GM12878 (cell line): ENCODE measurements around the gene FAM221B. TPM values are rescaled to one million over a fixed set of nuclear protein-coding genes. Genes with fewer than 3 reads are reported as not detected.

Experiments
- BCLAF1 ChIP-seq: fragments of 450-650 bp; IDR thresholded peaks from 2 replicates; pipeline ENCODE4 v1.6.1; 2017; ENCODE audit warnings: antibody characterized with exemption, mild to moderate bottlenecking, moderate library complexity
- EED ChIP-seq: sonication (generic); IDR thresholded peaks from 2 replicates; pipeline ENCODE4 v1.6.1; 2016; ENCODE audit warnings: antibody characterized with exemption, low read depth
- EZH2 ChIP-seq: IDR thresholded peaks from 2 replicates; pipeline ENCODE4 v1.6.1; 2012; ENCODE audit warnings: low read depth, mild to moderate bottlenecking, control low read depth, inconsistent platforms, low read length, borderline replicate concordance; ENCODE audit not compliant: control insufficient read depth
- FOS ChIP-seq: IDR thresholded peaks from 3 replicates; pipeline ENCODE4 v1.6.1; 2011; ENCODE audit warnings: borderline replicate concordance; ENCODE audit not compliant: insufficient read length; ENCODE audit errors: extremely low read depth
- GATAD2B ChIP-seq: fragments of 450-650 bp; conservative IDR thresholded peaks from 2 replicates; pipeline ENCODE4 v1.6.1; 2017; ENCODE audit warnings: low read depth, mild to moderate bottlenecking, moderate library complexity
- MYC ChIP-seq: IDR thresholded peaks from 2 replicates; pipeline ENCODE4 v1.6.1; 2011; ENCODE audit warnings: mild to moderate bottlenecking, low read length, moderate library complexity, inconsistent platforms; ENCODE audit not compliant: insufficient read depth, insufficient replicate concordance, insufficient read length, severe bottlenecking
- NBN ChIP-seq: fragments of 450-650 bp; IDR thresholded peaks from 2 replicates; pipeline ENCODE4 v1.6.1; 2016
- NFXL1 ChIP-seq: fragments of 450-650 bp; IDR thresholded peaks from 2 replicates; pipeline ENCODE4 v1.6.1; 2017; ENCODE audit warnings: antibody characterized with exemption, mild to moderate bottlenecking, borderline replicate concordance
- SMC3 ChIP-seq: IDR thresholded peaks from 2 replicates; pipeline ENCODE4 v1.6.1; 2011; ENCODE audit warnings: low read length, improper control_type of control experiment, borderline replicate concordance
- SREBF1 ChIP-seq: IDR thresholded peaks from 2 replicates; pipeline ENCODE4 v1.6.1; 2012; ENCODE audit warnings: mild to moderate bottlenecking, low read length
- SREBF2 ChIP-seq: IDR thresholded peaks from 2 replicates; pipeline ENCODE4 v1.6.1; 2012; ENCODE audit warnings: mild to moderate bottlenecking, low read length
- TBL1XR1 ChIP-seq: IDR thresholded peaks from 2 replicates; pipeline ENCODE4 v1.6.1; 2012; ENCODE audit warnings: low read depth, low read length, improper control_type of control experiment
- ZZZ3 ChIP-seq: IDR thresholded peaks from 2 replicates; pipeline ENCODE4 v1.6.1; 2011; ENCODE audit warnings: low read depth; ENCODE audit not compliant: control insufficient read depth, insufficient read length
- polyA plus RNA-seq, 11 experiments: library from polyadenylated mRNA; depleted of rRNA in 4 of 11; unstranded in 6 of 11; stranded (reverse) in 5 of 11; fragments of >200 nt; fragmentation: Nextera tagmentation in 4 of 11; fragmentation: Illumina TruSeq in 1 of 11; extraction: Ambion mirVana in 4 of 11; extraction: Trizol in 1 of 11; gene quantifications; 1 replicate in 1 of 11; 2 replicates in 10 of 11; pipeline versions ENCODE4 v1.2.1 to v1.2.3, GENCODE V29; 2011 to 2016; ENCODE audit warnings: inconsistent platforms in 2 of 11, missing spikeins in 2 of 11, low read depth in 1 of 11
- total RNA-seq, 4 experiments: library from RNA; depleted of rRNA in 3 of 4; stranded (reverse); fragments of >200 nt in 3 of 4; fragmentation: Illumina TruSeq in 1 of 4; extraction: Trizol in 1 of 4; gene quantifications; 2 replicates each; pipeline versions ENCODE4 v1.2.1 to v1.2.3, GENCODE V29; 2013 to 2021
- TF ChIP-seq, protein P1 (sequence below): fragments of 150-350 bp; IDR thresholded peaks from 2 replicates; pipeline ENCODE4 v1.6.1; 2016; ENCODE audit warnings: low read depth, low read length
- TF ChIP-seq, protein P2 (sequence below): IDR thresholded peaks from 2 replicates; pipeline ENCODE4 v1.6.1; 2012; ENCODE audit warnings: low read length, inconsistent platforms
- TF ChIP-seq, protein P3 (sequence below): IDR thresholded peaks from 2 replicates; pipeline ENCODE4 v1.6.1; 2011; ENCODE audit warnings: borderline replicate concordance, low read depth, mild to moderate bottlenecking, moderate library complexity, mixed read lengths, low read length; ENCODE audit not compliant: insufficient read depth; ENCODE audit errors: extremely low read length
- TF ChIP-seq, protein P4 (sequence below): fragments of 450-650 bp; IDR thresholded peaks from 2 replicates; pipeline ENCODE4 v1.6.1; 2017; ENCODE audit warnings: mild to moderate bottlenecking, moderate library complexity

Gene FAM221B
- total and polyA plus RNA-seq, 10 of the 15 experiments (the other 5 are each of a cell fraction or from before 2014, with no cell fraction given) = 0.02 to 0.12 (median 0.04) TPM; not detected in 5

- TF ChIP-seq, protein P1, sequence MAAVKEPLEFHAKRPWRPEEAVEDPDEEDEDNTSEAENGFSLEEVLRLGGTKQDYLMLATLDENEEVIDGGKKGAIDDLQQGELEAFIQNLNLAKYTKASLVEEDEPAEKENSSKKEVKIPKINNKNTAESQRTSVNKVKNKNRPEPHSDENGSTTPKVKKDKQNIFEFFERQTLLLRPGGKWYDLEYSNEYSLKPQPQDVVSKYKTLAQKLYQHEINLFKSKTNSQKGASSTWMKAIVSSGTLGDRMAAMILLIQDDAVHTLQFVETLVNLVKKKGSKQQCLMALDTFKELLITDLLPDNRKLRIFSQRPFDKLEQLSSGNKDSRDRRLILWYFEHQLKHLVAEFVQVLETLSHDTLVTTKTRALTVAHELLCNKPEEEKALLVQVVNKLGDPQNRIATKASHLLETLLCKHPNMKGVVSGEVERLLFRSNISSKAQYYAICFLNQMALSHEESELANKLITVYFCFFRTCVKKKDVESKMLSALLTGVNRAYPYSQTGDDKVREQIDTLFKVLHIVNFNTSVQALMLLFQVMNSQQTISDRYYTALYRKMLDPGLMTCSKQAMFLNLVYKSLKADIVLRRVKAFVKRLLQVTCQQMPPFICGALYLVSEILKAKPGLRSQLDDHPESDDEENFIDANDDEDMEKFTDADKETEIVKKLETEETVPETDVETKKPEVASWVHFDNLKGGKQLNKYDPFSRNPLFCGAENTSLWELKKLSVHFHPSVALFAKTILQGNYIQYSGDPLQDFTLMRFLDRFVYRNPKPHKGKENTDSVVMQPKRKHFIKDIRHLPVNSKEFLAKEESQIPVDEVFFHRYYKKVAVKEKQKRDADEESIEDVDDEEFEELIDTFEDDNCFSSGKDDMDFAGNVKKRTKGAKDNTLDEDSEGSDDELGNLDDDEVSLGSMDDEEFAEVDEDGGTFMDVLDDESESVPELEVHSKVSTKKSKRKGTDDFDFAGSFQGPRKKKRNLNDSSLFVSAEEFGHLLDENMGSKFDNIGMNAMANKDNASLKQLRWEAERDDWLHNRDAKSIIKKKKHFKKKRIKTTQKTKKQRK = no peak
- TF ChIP-seq ZZZ3 = no peak
- no peak for TF ChIP-seq TBL1XR1
- TF ChIP-seq, protein P2, sequence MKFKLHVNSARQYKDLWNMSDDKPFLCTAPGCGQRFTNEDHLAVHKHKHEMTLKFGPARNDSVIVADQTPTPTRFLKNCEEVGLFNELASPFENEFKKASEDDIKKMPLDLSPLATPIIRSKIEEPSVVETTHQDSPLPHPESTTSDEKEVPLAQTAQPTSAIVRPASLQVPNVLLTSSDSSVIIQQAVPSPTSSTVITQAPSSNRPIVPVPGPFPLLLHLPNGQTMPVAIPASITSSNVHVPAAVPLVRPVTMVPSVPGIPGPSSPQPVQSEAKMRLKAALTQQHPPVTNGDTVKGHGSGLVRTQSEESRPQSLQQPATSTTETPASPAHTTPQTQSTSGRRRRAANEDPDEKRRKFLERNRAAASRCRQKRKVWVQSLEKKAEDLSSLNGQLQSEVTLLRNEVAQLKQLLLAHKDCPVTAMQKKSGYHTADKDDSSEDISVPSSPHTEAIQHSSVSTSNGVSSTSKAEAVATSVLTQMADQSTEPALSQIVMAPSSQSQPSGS = no peak
- TF ChIP-seq BCLAF1 = no peak
- peak; percentile 78 for TF ChIP-seq NBN
- no peak for TF ChIP-seq FOS
- TF ChIP-seq NFXL1 = no peak
- TF ChIP-seq, protein P3, sequence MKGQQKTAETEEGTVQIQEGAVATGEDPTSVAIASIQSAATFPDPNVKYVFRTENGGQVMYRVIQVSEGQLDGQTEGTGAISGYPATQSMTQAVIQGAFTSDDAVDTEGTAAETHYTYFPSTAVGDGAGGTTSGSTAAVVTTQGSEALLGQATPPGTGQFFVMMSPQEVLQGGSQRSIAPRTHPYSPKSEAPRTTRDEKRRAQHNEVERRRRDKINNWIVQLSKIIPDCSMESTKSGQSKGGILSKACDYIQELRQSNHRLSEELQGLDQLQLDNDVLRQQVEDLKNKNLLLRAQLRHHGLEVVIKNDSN = no peak
- TF ChIP-seq SREBF1 = 0 out of 2 replicates have a peak, but pooled peaks have one; percentile 13
- 0 out of 2 replicates have a peak, but pooled peaks have one; percentile 27 for TF ChIP-seq GATAD2B
- no peak for TF ChIP-seq EED
- no peak for TF ChIP-seq MYC
- no peak for TF ChIP-seq EZH2
- TF ChIP-seq, protein P4, sequence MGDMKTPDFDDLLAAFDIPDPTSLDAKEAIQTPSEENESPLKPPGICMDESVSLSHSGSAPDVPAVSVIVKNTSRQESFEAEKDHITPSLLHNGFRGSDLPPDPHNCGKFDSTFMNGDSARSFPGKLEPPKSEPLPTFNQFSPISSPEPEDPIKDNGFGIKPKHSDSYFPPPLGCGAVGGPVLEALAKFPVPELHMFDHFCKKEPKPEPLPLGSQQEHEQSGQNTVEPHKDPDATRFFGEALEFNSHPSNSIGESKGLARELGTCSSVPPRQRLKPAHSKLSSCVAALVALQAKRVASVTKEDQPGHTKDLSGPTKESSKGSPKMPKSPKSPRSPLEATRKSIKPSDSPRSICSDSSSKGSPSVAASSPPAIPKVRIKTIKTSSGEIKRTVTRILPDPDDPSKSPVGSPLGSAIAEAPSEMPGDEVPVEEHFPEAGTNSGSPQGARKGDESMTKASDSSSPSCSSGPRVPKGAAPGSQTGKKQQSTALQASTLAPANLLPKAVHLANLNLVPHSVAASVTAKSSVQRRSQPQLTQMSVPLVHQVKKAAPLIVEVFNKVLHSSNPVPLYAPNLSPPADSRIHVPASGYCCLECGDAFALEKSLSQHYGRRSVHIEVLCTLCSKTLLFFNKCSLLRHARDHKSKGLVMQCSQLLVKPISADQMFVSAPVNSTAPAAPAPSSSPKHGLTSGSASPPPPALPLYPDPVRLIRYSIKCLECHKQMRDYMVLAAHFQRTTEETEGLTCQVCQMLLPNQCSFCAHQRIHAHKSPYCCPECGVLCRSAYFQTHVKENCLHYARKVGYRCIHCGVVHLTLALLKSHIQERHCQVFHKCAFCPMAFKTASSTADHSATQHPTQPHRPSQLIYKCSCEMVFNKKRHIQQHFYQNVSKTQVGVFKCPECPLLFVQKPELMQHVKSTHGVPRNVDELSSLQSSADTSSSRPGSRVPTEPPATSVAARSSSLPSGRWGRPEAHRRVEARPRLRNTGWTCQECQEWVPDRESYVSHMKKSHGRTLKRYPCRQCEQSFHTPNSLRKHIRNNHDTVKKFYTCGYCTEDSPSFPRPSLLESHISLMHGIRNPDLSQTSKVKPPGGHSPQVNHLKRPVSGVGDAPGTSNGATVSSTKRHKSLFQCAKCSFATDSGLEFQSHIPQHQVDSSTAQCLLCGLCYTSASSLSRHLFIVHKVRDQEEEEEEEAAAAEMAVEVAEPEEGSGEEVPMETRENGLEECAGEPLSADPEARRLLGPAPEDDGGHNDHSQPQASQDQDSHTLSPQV = no peak
- TF ChIP-seq SREBF2 = peak; percentile 56; the same call in 1 of the 2 replicates
- no peak for TF ChIP-seq SMC3
These were observed 16.4 kb downstream of the FAM221B start, which contains the start of gene SPAG8 (continued) for GRCh38 chr9:35812025-35812602.
